ENCODE measurements around the gene CCDC12.
A peak's percentile ranks its signal among the peaks of the same experiment; 100 is the strongest.

Gene CCDC12

GRCh38 chr3:46995901-46996562 is 19.5 kb upstream of the CCDC12 start:
- no peak for DNase-seq

- no peak for DNase-seq
Observed at GRCh38 chr3:46994801-46995731, 18.5 kb upstream of the CCDC12 start.

GRCh38 chr3:46993986-46994385 is 17.4 kb upstream of the CCDC12 start:
- no peak for DNase-seq

DNA sequence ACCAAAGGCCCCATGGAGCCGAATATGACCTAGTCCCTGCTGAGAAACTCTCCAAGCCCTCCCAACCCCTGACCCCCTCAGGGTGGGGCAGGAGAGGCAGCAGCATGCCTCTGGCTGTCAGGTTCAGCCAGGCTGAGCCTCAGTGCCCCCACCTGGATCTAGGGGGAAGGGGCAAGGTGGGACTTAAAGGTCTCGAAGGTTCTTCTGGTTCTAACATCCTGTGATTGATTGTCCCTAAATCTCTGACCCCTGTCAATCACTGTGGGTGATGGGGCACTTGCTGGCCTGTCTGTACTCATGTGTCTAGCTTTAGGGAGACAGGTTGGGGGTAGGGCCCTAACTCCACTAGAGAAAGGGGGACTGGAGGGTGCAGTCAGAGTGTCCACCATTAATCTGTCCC is 16.7 kb upstream of the CCDC12 start:
- DNase-seq, result no peak

GRCh38 chr3:46992231-46992630 is 15.7 kb upstream of the CCDC12 start:
- no peak for DNase-seq

DNA sequence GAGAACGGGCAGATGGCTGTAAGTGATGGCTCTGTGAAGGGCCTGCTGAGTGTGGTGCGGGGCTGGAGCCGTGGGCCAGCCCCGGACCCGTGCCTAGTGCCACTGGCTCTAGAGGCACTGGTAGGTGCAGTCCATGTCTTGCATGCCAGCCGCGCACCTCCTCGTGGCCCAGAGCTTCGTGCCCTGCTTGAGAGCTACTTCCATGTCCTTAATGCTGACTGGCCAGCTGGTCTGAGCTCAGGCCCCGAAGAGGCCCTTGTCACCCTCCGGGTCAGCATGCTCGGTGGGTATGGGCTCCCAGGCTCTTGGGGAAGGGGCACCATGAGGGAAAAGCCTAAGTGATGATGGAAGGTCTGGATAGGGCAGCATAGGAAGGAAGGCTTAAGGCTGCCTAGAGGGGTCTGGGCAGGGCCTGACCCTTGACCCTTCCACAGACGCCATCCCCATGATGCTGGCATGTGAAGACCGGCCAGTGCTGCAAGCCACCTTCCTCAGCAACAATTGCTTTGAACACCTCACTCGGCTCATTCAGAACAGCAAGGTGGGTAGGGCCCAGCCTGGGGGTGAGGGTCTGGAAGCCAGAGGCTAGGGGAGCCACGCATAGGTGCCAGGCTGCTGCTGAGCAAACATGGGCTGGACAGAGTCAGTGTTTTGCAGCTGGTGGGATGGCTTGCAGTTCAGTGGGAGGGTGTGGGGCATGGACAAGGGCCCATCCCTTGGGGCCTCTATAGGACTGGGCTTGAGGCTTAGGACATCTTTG is 15.0 kb upstream of the CCDC12 start:
- DNase-seq, result no peak

GRCh38 chr3:46990573-46991374 is 14.2 kb upstream of the CCDC12 start:
- DNase-seq, result no peak

DNA sequence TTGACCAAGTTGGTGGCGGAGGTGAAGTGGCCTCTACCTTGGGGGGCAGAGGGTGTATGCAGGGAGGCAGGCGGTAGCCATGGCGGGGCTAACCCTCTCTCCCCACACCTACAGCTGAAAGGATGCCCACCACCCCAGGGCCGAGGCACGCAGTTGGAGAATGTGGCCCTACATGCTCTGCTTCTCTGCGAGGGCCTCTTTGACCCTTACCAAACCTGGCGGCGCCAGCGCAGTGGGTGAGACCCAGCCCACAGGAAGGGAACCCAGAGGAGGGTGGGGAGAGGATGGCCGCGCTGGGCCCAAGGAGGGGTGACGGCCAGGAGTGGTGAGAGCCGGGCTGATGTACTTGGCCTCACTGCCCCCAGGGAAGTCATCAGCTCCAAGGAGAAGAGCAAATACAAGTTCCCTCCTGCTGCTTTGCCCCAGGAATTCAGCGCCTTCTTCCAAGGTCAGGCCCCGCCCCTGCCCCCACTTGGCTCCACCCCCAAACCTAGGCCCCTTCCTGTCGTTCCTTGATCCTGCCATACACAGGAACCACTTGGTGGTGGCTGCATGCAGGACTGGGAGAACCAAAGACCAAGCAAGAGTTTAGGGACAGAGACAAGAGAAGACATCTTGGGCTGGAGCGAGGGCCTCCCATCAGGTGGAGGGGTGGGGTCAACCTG is 12.7 kb upstream of the CCDC12 start:
- no peak for DNase-seq

DNA sequence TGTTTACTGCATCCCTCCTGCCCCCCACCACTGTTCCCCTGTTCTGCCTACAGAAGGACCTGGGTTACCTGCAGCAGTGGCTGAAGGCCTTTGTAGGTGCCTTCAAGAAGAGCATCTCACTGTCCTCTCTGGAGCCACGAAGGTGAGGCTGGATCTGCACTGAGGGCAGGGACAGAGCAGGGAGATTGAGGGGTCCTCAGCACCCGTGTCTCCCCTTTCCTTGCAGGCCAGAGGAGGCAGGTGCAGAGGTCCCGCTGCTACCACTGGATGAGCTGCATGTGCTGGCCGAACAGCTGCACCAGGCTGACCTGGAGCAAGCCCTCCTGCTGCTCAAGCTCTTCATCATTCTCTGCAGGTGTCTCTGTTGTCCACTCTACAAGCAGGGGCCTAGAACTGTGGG is 12.1 kb upstream of the CCDC12 start:
- no peak for DNase-seq

- no peak for DNase-seq
Observed at GRCh38 chr3:46987743-46988401, 11.3 kb upstream of the CCDC12 start.

DNA sequence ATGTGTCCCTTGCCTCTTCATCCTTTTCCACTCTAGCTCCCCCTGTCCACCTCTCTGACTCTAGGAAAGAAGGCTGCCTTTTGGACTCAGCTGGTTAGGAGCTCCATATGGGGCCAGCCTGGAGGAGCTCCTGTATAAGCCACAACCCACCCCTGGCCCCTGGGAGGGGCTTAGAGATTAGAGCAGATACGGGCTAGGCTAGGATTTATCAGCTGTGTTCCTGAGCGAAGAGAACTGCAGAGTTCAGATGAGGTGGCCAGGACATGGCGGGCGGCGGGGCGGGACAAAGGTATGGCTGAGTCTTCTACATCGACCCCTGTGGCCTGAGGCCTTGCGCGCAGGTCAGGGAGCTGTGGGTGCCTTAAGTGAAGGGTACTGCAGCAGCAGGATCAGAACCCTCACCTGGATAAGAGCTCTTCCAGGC is 10.8 kb upstream of the CCDC12 start:
- DNase-seq, result no peak

GRCh38 chr3:46986782-46987310 is 10.3 kb upstream of the CCDC12 start:
- no peak for DNase-seq

DNA sequence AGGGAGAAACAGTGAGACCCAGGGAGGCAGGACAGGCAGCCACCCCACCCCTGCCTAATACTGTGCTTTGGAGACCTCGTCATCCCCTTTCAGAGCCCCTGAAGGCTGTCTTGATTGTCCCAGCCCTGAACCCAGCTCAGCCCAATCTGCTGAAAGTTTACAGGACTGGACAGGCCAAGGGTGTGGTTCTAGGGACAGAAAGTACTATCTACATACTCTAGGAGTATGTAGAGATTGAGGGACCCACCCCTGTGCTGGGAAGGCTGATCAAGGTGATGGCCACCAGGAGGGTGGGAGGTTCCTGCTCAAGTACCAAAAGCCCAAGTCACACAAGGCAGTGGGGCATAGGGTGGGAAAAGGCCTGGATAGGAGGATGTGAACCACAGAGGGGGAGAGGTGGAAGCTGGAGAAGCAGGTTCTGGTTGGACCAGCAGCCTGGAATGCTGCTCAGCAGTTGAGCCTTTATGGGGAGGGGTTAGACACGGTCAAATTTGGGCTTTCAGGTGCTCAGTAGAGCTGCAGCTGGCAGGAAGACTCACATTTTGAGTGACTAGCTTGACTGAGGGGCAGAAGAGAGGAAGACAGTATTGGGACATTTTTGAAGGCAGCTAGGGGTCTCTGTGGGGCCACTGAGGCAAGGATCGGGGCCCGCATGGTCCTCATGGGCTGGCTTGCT is 9.6 kb upstream of the CCDC12 start:
- no peak for DNase-seq

GRCh38 chr3:46985588-46985987 is 9.0 kb upstream of the CCDC12 start:
- DNase-seq, result no peak

DNA sequence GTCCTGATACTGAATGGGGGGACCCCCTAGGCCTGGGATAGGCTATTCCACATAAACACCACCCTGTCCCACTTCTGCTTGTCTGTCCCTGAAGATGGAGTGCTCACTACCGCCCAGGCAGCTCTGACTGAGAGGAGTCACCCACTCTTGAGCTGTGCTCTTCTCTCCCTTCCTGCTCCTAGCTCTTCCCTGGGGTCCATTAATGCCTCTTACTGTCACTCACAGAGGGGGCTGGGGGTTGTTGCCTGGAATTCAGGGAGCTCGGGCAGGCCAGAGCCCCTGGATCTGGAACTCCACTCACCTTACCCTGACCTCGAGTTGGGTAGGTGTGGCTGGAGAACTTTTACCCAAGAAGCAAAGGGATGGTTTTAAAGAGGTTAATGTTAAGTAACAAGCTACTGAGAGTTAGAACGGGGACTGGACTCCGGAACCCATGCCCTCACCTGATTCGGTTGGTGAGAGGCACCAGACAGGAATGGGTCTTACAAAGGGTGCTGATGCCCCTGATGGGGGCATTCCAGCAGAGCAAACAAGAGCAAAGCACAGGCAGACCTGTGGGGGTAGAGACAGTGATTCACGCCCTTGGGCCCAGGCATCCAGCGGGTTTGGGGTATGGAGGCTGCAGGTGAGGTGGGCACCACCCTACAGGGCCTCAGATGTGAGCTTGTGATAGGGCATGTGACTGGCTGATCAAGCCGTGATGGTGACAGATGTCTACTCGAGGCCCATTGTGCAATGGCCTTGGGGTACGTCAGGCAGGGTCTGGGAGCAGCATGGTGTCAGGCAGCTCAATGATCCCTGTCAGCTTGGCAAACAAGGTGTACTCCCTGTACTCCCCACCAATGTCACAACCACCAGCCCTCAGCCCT is 8.3 kb upstream of the CCDC12 start:
- no peak for DNase-seq

- DNase-seq, result no peak
Observed at GRCh38 chr3:46982546-46982945, 6.0 kb upstream of the CCDC12 start.

DNA sequence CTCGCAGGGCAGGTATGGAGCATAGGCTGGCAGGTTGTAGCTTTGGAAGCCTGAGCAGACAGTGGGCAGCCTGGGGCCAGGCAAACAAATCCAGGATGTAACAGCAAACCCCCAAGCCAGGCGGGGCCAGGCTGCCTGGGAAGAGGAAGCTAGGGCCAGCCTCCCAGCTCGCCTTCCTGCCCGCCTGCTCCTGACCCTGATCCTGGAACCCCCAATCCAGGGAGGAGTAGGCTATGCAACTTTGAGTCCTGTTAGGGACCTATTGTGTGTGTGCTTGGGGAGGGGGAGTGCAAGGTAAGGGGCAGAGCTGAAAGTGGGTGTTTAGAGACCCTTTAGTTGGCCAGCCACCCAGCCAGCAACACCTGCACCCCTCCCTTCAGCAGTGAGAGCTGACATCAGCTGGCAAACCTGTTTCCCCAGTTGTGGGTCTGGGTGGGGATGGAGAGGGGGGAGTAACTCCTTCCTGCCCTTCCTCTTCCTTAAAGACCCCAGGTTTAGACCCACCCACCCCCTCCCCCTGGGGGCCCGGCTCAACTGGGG is 5.5 kb upstream of the CCDC12 start:
- peak; percentile 31 for DNase-seq

GRCh38 chr3:46979958-46980497 is 3.5 kb upstream of the CCDC12 start:
- no peak for DNase-seq

Measured in NCI-H510A (cell line).